DOHH2 (cell line): ENCODE measurements around the gene DHRS1.
A peak's percentile ranks its signal among the peaks of the same experiment; 100 is the strongest.

Source experiments
- H3F3A ChIP-seq: fragments of 200-600 bp; sonication (generic), shearing (Covaris generic); 2 replicates; pipeline ENCODE4 v1.6.0; 2016; ENCODE audit warnings: antibody characterized with exemption, mild to moderate bottlenecking; ENCODE audit not compliant: control insufficient read depth, insufficient read depth
- H3K27ac ChIP-seq: fragments of 200-600 bp; sonication (generic); 2 replicates; pipeline ENCODE4 v1.5.1; 2014; ENCODE audit warnings: low read depth, mild to moderate bottlenecking, low read length, moderate library complexity
- H3K27me3 ChIP-seq: fragments of 200-600 bp; sonication (generic); 2 replicates; pipeline ENCODE4 v1.6.1; 2014; ENCODE audit warnings: mild to moderate bottlenecking, low read length, mixed read lengths; ENCODE audit not compliant: control insufficient read depth
- H3K36me3 ChIP-seq: fragments of 200-600 bp; sonication (generic); 2 replicates; pipeline ENCODE4 v1.6.1; 2014; ENCODE audit warnings: mild to moderate bottlenecking, low read length, moderate library complexity, mixed read lengths; ENCODE audit not compliant: control insufficient read depth
- H3K4me1 ChIP-seq: fragments of 200-600 bp; sonication (generic); 2 replicates; pipeline ENCODE4 v1.6.1; 2014; ENCODE audit warnings: mild to moderate bottlenecking, low read length, mixed read lengths; ENCODE audit not compliant: control insufficient read depth
- H3K4me2 ChIP-seq: fragments of 200-600 bp; sonication (generic); 2 replicates; pipeline ENCODE4 v1.6.0; 2014; ENCODE audit warnings: mild to moderate bottlenecking, low read length, moderate library complexity
- H3K4me3 ChIP-seq: fragments of 200-600 bp; sonication (generic); 2 replicates; pipeline ENCODE4 v1.5.1; 2014; ENCODE audit warnings: mild to moderate bottlenecking, low read length, mixed read lengths
- H3K79me2 ChIP-seq: fragments of 200-600 bp; sonication (generic); 2 replicates; pipeline ENCODE4 v1.6.1; 2014; ENCODE audit warnings: mild to moderate bottlenecking, low read length, mixed read lengths; ENCODE audit not compliant: control insufficient read depth
- H3K9me2 ChIP-seq: fragments of 200-600 bp; sonication (generic); replicated peaks from 2 replicates; pipeline ENCODE4 v1.6.1; 2014; ENCODE audit warnings: mild to moderate bottlenecking, low read length, mixed read lengths; ENCODE audit not compliant: control insufficient read depth
- H3K9me3 ChIP-seq: fragments of 200-600 bp; sonication (generic); 2 replicates; pipeline ENCODE4 v1.6.1; 2014; ENCODE audit warnings: antibody characterized with exemption, low read length, mixed read lengths; ENCODE audit not compliant: control insufficient read depth, insufficient read depth
- H4K20me1 ChIP-seq: fragments of 200-600 bp; sonication (generic); 2 replicates; pipeline ENCODE4 v1.6.0; 2014; ENCODE audit warnings: low read depth, mild to moderate bottlenecking, antibody characterized with exemption, low read length, moderate library complexity; ENCODE audit not compliant: control insufficient read depth, insufficient read depth
- CTCF ChIP-seq: fragments of 200-600 bp; sonication (generic); IDR thresholded peaks from one replicate; pipeline ENCODE4 v1.5.1; 2014; ENCODE audit warnings: antibody characterized with exemption, mild to moderate bottlenecking, low read depth, low read length; ENCODE audit not compliant: poor library complexity, severe bottlenecking
- EZH2phosphoT487 ChIP-seq: fragments of 200-600 bp; sonication (generic); IDR thresholded peaks from 2 replicates; pipeline ENCODE4 v1.6.1; 2017; ENCODE audit warnings: borderline replicate concordance, mild to moderate bottlenecking, antibody characterized with exemption, low read length, moderate library complexity, mixed read lengths

The DHRS1 gene

GRCh38 chr14:24273422-24273998 lies 26.1 kb downstream of the DHRS1 start:
- Histone ChIP-seq H3K4me3 (no peak overlapping the region), H4K20me1 (no peaks in the 10 kb centered on the region), H3K36me3 (no peaks in the 10 kb centered on the region), H3K79me2 (peaks cover 4% of the 10 kb centered on the region), H3K9me2 (no peaks in the 10 kb centered on the region), H3F3A (peaks cover 2% of the 10 kb centered on the region; the same call in 1 of the 2 replicates), H3K4me1 (peaks cover 40% of the 10 kb centered on the region), H3K4me2 (peak overlapping the region; percentile 22; the same call in 1 of the 2 replicates), H3K9me3 (no peaks in the 10 kb centered on the region), H3K27me3 (no peaks in the 10 kb centered on the region), H3K27ac (no peak overlapping the region)
- TF ChIP-seq EZH2phosphoT487: no peak
- peak; percentile 35 for TF ChIP-seq CTCF

GRCh38 chr14:24272467-24272866 lies 27.1 kb downstream of the DHRS1 start:
- Histone ChIP-seq H3K27ac (no peak overlapping the region), H3K4me1 (peaks cover 40% of the 10 kb centered on the region), H3K4me3 (peak overlapping the region; percentile 85), H3K36me3 (no peaks in the 10 kb centered on the region), H3K79me2 (peaks cover 4% of the 10 kb centered on the region), H3K9me2 (no peaks in the 10 kb centered on the region), H3K4me2 (peak overlapping the region; percentile 86), H3K27me3 (no peaks in the 10 kb centered on the region), H3F3A (peaks cover 2% of the 10 kb centered on the region; the same call in 1 of the 2 replicates), H3K9me3 (no peaks in the 10 kb centered on the region), H4K20me1 (no peaks in the 10 kb centered on the region)
- TF ChIP-seq CTCF: no peak
- no peak for TF ChIP-seq EZH2phosphoT487

- Histone ChIP-seq H3K4me1 (peaks cover 40% of the 10 kb centered on the region), H3K27me3 (no peaks in the 10 kb centered on the region), H3K4me2 (peak overlapping the region; percentile 86), H3K9me2 (no peaks in the 10 kb centered on the region), H3K79me2 (peaks cover 4% of the 10 kb centered on the region), H3K4me3 (peak overlapping the region; percentile 85), H3K36me3 (no peaks in the 10 kb centered on the region), H3K9me3 (no peaks in the 10 kb centered on the region), H3K27ac (peak overlapping the region; percentile 34), H4K20me1 (no peaks in the 10 kb centered on the region), H3F3A (peaks cover 2% of the 10 kb centered on the region; the same call in 1 of the 2 replicates)
- TF ChIP-seq EZH2phosphoT487 (no peak), CTCF (no peak)
These were observed 27.7 kb downstream of the DHRS1 start for GRCh38 chr14:24271834-24272263.
